ENCODE results near the gene TATDN2. TPM values are rescaled to one million over a fixed set of nuclear protein-coding genes. Genes with fewer than 3 reads are reported as not detected.

The TATDN2 gene
- total and polyA plus RNA-seq, 2 donors (not counting 3 experiments of a cell fraction or from before 2014, with no cell fraction given) = 10.7 to 26.8 TPM

DNA sequence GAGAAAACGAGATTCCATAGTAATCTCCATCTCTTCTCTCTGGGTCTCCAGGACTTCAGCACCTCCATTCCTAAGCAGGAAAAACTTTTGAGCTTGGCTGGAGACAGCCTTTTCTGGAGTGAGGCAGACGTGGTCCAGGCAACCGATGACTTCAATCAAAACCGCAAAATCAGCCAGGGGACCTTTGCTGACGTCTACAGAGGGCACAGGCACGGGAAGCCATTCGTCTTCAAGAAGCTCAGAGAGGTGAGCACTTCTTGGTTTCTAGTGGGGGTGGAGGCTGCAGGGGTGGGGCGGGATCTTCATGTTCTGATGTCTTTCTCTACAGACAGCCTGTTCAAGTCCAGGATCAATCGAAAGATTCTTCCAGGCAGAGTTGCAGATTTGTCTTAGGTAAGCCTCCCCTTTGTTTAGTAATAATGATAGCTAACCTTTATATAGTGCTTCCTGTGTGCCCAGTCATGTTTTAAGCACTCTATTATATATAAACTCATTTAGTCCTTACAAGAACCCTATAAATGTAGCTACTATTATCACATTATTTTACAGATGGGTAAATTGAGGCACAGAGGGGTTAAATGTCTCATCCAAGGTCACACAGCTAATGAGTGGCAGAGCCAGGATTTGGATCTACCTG lies 35.0 kb upstream of the TATDN2 start:
- H2AFZ ChIP-seq (ENCODE audit: low read depth, low read length) = no peak overlapping the region
- H3K4me2 ChIP-seq (ENCODE audit: insufficient read depth, low read length) = no peak overlapping the region
- POLR2A ChIA-PET = no interaction called here
- no peaks in the 10 kb centered on the region for H3K9me1 ChIP-seq (replicated peaks; ENCODE audit: control insufficient read depth, extremely low read depth, insufficient read depth, low read length)
- H3K27ac ChIP-seq (ENCODE audit: insufficient read depth, low read depth, low read length) = no peak overlapping the region
- H3K79me2 ChIP-seq (ENCODE audit: control insufficient read depth, insufficient read depth, low read length) = no peaks in the 10 kb centered on the region
- no peak for FAIRE-seq
- H3K9ac ChIP-seq (replicated peaks; ENCODE audit: extremely low read depth, insufficient read depth, low read length) = no peak overlapping the region
- no TSS peak for BruUV-seq (replicated peaks)
- dilution Hi-C loops (cut with MboI; ENCODE audit: extremely low pct_ligation_motif_present, low sequenced_read_pairs) (no loop called here), intact Hi-C loops (cut with micrococcal nuclease) (no loop called here)
- CTCF ChIA-PET = interaction anchor here (1.3 to 2.1 kb wide), 3 partner anchors 9 to 24 kb away, joined by 6 to 9 read pairs (median 7); no protein-coding TSS in a partner anchor
- TF ChIP-seq JUN (IDR thresholded peaks at IDR 0.05; ENCODE audit: borderline replicate concordance, insufficient read depth, insufficient read length, low read depth) = no peak
- TF ChIP-seq GATA2 (IDR thresholded peaks at IDR 0.05; ENCODE audit: insufficient read depth, insufficient read length, low read depth, low read length) = no peak
- TF ChIP-seq, protein P1, sequence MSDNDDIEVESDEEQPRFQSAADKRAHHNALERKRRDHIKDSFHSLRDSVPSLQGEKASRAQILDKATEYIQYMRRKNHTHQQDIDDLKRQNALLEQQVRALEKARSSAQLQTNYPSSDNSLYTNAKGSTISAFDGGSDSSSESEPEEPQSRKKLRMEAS (IDR thresholded peaks at IDR 0.05; ENCODE audit: insufficient read depth, insufficient read length) = no peak
- TF ChIP-seq POLR2A (IDR thresholded peaks at IDR 0.05; ENCODE audit: low read depth, low read length) = no peak
- TF ChIP-seq, protein P2, sequence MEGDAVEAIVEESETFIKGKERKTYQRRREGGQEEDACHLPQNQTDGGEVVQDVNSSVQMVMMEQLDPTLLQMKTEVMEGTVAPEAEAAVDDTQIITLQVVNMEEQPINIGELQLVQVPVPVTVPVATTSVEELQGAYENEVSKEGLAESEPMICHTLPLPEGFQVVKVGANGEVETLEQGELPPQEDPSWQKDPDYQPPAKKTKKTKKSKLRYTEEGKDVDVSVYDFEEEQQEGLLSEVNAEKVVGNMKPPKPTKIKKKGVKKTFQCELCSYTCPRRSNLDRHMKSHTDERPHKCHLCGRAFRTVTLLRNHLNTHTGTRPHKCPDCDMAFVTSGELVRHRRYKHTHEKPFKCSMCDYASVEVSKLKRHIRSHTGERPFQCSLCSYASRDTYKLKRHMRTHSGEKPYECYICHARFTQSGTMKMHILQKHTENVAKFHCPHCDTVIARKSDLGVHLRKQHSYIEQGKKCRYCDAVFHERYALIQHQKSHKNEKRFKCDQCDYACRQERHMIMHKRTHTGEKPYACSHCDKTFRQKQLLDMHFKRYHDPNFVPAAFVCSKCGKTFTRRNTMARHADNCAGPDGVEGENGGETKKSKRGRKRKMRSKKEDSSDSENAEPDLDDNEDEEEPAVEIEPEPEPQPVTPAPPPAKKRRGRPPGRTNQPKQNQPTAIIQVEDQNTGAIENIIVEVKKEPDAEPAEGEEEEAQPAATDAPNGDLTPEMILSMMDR (IDR thresholded peaks at IDR 0.05; ENCODE audit: extremely low read depth in 1 of 2, insufficient read depth in 1 of 2, low read depth in 1 of 2, low read length in 2 of 2) = no peak
- no peak for DNase-seq (ENCODE audit: low read depth, low spot score)
- H3K36me3 ChIP-seq (ENCODE audit: control insufficient read depth in 2 of 2, extremely low read depth in 1 of 2, insufficient read depth in 2 of 2, low read length in 2 of 2) = peaks cover 0 to 2% of the 10 kb centered on the region in 2 experiments
- H3K9me3 ChIP-seq (replicated peaks; ENCODE audit: control insufficient read depth, insufficient read depth, low read length) = no peaks in the 10 kb centered on the region
- H3K4me3 ChIP-seq (replicated peaks in 1 of 3; ENCODE audit: insufficient read depth in 1 of 3, low read depth in 1 of 3, low read length in 3 of 3) = no peak overlapping the region
- H3K27me3 ChIP-seq (ENCODE audit: control insufficient read depth in 2 of 2, insufficient read depth in 2 of 2, low read length in 2 of 2) = no peaks in the 10 kb centered on the region
- H4K20me1 ChIP-seq (replicated peaks; ENCODE audit: control insufficient read depth, extremely low read depth, insufficient read depth, low read length) = no peaks in the 10 kb centered on the region
- H3K4me1 ChIP-seq (ENCODE audit: control insufficient read depth, extremely low read depth, insufficient read depth, low read length) = no peaks in the 10 kb centered on the region
